Gastrocnemius medialis (tissue), 4 donors: ENCODE measurements around the gene FDXACB1.

Source experiments
- CTCF ChIP-seq, 5 experiments: fragments of 450-650 bp in 3 of 5; fragments of 200-600 bp in 2 of 5; sonication (generic) in 2 of 5; IDR thresholded peaks in 4 of 5; conservative IDR thresholded peaks in 1 of 5; 1 replicate in 4 of 5; 2 replicates in 1 of 5; pipeline ENCODE4 v1.5.1; 2016 to 2019; ENCODE audit warnings: antibody characterized with exemption in 5 of 5, mild to moderate bottlenecking in 3 of 5, moderate library complexity in 3 of 5
- POLR2A ChIP-seq, 2 donors: fragments of 450-650 bp; IDR thresholded peaks; one replicate each; pipeline ENCODE4 v1.6.1; 2017; ENCODE audit warnings: antibody characterized with exemption in 2 of 2, mild to moderate bottlenecking in 2 of 2, moderate library complexity in 2 of 2

DNA sequence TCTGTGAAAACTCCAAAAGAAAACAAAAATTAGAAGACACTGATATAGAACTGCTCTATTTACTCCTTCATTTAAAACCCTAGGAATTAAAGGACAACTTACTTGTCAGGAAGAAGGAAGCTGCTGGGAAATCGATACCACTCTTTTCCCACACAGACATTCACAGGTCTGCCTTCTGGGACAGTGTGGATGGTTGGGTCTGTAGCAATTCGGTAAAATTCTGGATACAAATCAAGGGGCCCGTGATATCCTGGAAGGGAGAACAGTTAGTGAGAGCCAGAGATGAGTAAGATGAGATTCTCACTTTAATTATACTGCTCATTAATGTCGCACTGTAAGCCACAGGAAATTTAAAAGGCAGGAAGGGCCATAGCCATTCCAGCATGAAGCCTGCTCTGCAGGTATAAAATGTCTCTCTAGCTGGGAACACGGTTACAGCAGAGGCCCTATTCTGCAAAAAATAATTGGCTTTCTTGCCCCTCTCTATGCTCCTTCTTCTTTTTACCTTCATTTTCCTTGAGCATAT, 41.5 kb downstream of the FDXACB1 start:
- TF ChIP-seq CTCF (IDR thresholded peaks at IDR 0.05 in 4 of 5, conservative IDR thresholded peaks at IDR 0.05 in 1 of 5) (no peak), POLR2A (IDR thresholded peaks at IDR 0.05) (no peak)
